SK-N-SH (cell line): ENCODE results near the gene CRLF1. TPM values are rescaled to one million over a fixed set of nuclear protein-coding genes. Genes with fewer than 3 reads are reported as not detected.

Experiments
- CTCF ChIA-PET: fragments of 300-600, 350-600 bp; formaldehyde crosslinking; extraction: SDS; loops from one replicate; lab custom pipeline; 2021; lab: Yijun Ruan, JAX
- POLR2A ChIA-PET: fragments of 350-600 bp; sonication (Branson Sonifier 250); formaldehyde crosslinking; extraction: SDS; loops from one replicate; lab custom pipeline; 2020; ENCODE audit warnings: antibody characterized with exemption, inconsistent platforms; lab: Yijun Ruan, JAX
- DNase-seq: peaks from one replicate; pipeline ENCODE4 v3.0.0; 2012
- H2AFZ ChIP-seq: fragments of 200-600 bp; sonication (generic); 2 replicates; pipeline ENCODE4 v1.8.1; 2016; ENCODE audit warnings: antibody characterized with exemption, mild to moderate bottlenecking, low read depth
- H3F3A ChIP-seq: fragments of 200-600 bp; sonication (generic); replicated peaks from 2 replicates; pipeline ENCODE3; 2016; ENCODE audit warnings: antibody characterized with exemption, mild to moderate bottlenecking; ENCODE audit not compliant: insufficient read depth
- H3K27ac ChIP-seq, 2 experiments: fragments of 200-500 bp in 1 of 2; fragments of 200-600 bp in 1 of 2; sonication (Bioruptor generic) in 1 of 2; sonication (generic), shearing (Covaris generic) in 1 of 2; 2 replicates each; pipeline versions ENCODE4 v1.5.1 to v1.6.1; 2014 to 2016; ENCODE audit warnings: low read depth in 2 of 2, inconsistent platforms in 1 of 2, low read length in 1 of 2, mild to moderate bottlenecking in 1 of 2, mixed read lengths in 1 of 2
- H3K27me3 ChIP-seq: fragments of 200-600 bp; sonication (generic), shearing (Covaris generic); 2 replicates; pipeline ENCODE4 v1.6.1; 2016; ENCODE audit warnings: mixed run types; ENCODE audit not compliant: insufficient read depth
- H3K36me3 ChIP-seq, 2 experiments: fragments of 200-500 bp in 1 of 2; fragments of 200-600 bp in 1 of 2; sonication (Bioruptor generic) in 1 of 2; sonication (generic) in 1 of 2; replicated peaks in 1 of 2; 2 replicates each; pipeline versions ENCODE3 to v1.5.1; 2014 to 2016; ENCODE audit warnings: low read length in 1 of 2, mild to moderate bottlenecking in 1 of 2; ENCODE audit not compliant: insufficient read depth in 2 of 2, control insufficient read depth in 1 of 2
- H3K4me1 ChIP-seq, 2 experiments: fragments of 200-500 bp in 1 of 2; fragments of 200-600 bp in 1 of 2; sonication (Bioruptor generic) in 1 of 2; sonication (generic), shearing (Covaris generic) in 1 of 2; 2 replicates each; pipeline versions ENCODE4 v1.5.1 to v1.6.1; 2014 to 2016; ENCODE audit warnings: low read depth in 1 of 2, low read length in 1 of 2, mixed run types in 1 of 2; ENCODE audit not compliant: insufficient read depth in 2 of 2, control insufficient read depth in 1 of 2
- H3K4me2 ChIP-seq: fragments of 200-600 bp; sonication (generic), shearing (Covaris generic); 2 replicates; pipeline ENCODE4 v1.6.1; 2017; ENCODE audit warnings: mixed run types
- H3K4me3 ChIP-seq, 2 experiments: fragments of 200-500 bp in 1 of 2; fragments of 200-600 bp in 1 of 2; sonication (Bioruptor generic) in 1 of 2; sonication (generic), shearing (Covaris generic) in 1 of 2; 2 replicates each; pipeline versions ENCODE4 v1.5.1 to v1.8.1; 2014 to 2016; ENCODE audit warnings: low read depth in 2 of 2, inconsistent platforms in 1 of 2, low read length in 1 of 2, mild to moderate bottlenecking in 1 of 2, mixed read lengths in 1 of 2, moderate library complexity in 1 of 2
- H3K79me2 ChIP-seq: fragments of 200-600 bp; sonication (generic); 2 replicates; pipeline ENCODE4 v1.8.1; 2017; ENCODE audit warnings: mild to moderate bottlenecking; ENCODE audit not compliant: insufficient read depth
- H3K9ac ChIP-seq: fragments of 200-600 bp; sonication (generic); 2 replicates; pipeline ENCODE4 v1.6.1; 2017; ENCODE audit warnings: mixed run types
- H3K9me2 ChIP-seq: fragments of 200-600 bp; sonication (generic); 2 replicates; pipeline ENCODE4 v1.6.1; 2017; ENCODE audit warnings: mixed run types
- H3K9me3 ChIP-seq: fragments of 200-600 bp; sonication (generic); 2 replicates; pipeline ENCODE4 v1.6.1; 2017; ENCODE audit warnings: mixed run types, mild to moderate bottlenecking, moderate library complexity
- H4K20me1 ChIP-seq: fragments of 200-600 bp; sonication (generic); 2 replicates; pipeline ENCODE4 v1.6.1; 2017; ENCODE audit warnings: mild to moderate bottlenecking, mixed run types; ENCODE audit not compliant: insufficient read depth
- ELF1 ChIP-seq: IDR thresholded peaks from 2 replicates; pipeline ENCODE4 v1.4.0; 2012
- EP300 ChIP-seq, 2 experiments: IDR thresholded peaks; 2 replicates each; pipeline versions ENCODE4 v1.4.0 to v1.6.1; 2012; ENCODE audit warnings: borderline replicate concordance in 1 of 2, low read depth in 1 of 2, low read length in 1 of 2
- FOXJ3 ChIP-seq: sonication (generic); formaldehyde crosslinking; IDR thresholded peaks from 2 replicates; pipeline ENCODE4 v1.5.1; 2020; ENCODE audit warnings: mild to moderate bottlenecking, missing genetic modification reagents
- FOXM1 ChIP-seq: IDR thresholded peaks from 2 replicates; pipeline ENCODE4 v1.4.0; 2012; ENCODE audit warnings: low read depth, mild to moderate bottlenecking
- GATA2 ChIP-seq: sonication (generic); formaldehyde crosslinking; IDR thresholded peaks from 2 replicates; pipeline ENCODE4 v1.5.0; 2020; ENCODE audit warnings: mild to moderate bottlenecking, missing genetic modification reagents
- IRF3 ChIP-seq: fragments of 150-350 bp; IDR thresholded peaks from 2 replicates; pipeline ENCODE4 v1.6.1; 2016; ENCODE audit warnings: mild to moderate bottlenecking, low read depth, low read length
- NFIC ChIP-seq: IDR thresholded peaks from 2 replicates; pipeline ENCODE4 v1.4.0; 2012; ENCODE audit warnings: borderline replicate concordance
- PBX3 ChIP-seq: IDR thresholded peaks from 2 replicates; pipeline ENCODE4; 2012
- RAD21 ChIP-seq: IDR thresholded peaks from 2 replicates; pipeline ENCODE4 v1.6.1; 2012; ENCODE audit warnings: mild to moderate bottlenecking, low read length
- RCOR1 ChIP-seq: fragments of 150-350 bp; IDR thresholded peaks from 2 replicates; pipeline ENCODE4 v1.6.1; 2017; ENCODE audit warnings: antibody characterized with exemption, low read length
- REST ChIP-seq: IDR thresholded peaks from 2 replicates; pipeline ENCODE4 v1.6.1; 2012; ENCODE audit warnings: mild to moderate bottlenecking, low read depth, low read length, moderate library complexity
- RXRA ChIP-seq: IDR thresholded peaks from 2 replicates; pipeline ENCODE4 v1.4.0; 2012; ENCODE audit warnings: low read depth, mild to moderate bottlenecking, borderline replicate concordance
- SIN3A ChIP-seq: IDR thresholded peaks from 2 replicates; pipeline ENCODE4 v1.6.1; 2012; ENCODE audit warnings: low read depth, mild to moderate bottlenecking, low read length, moderate library complexity, borderline replicate concordance
- TCF12 ChIP-seq: IDR thresholded peaks from 2 replicates; pipeline ENCODE4 v1.4.0; 2012
- USF1 ChIP-seq: IDR thresholded peaks from 2 replicates; pipeline ENCODE4 v1.4.0; 2012; ENCODE audit warnings: low read depth, borderline replicate concordance
- ZBTB33 ChIP-seq: IDR thresholded peaks from 2 replicates; pipeline ENCODE4 v1.4.0; 2012; ENCODE audit warnings: low read depth, borderline replicate concordance
- WGBS: methylation state at CpG from one replicate; pipeline ENCODE4 v1.1.6; 2017; ENCODE audit warnings: low lambda C conversion rate; 5-methylcytosine and 5-hydroxymethylcytosine counted together
- polyA plus RNA-seq, 3 experiments: library from polyadenylated mRNA; depleted of rRNA; stranded (reverse); fragments of >200 nt; gene quantifications; 2 replicates each; pipeline ENCODE4 v1.2.3, GENCODE V29; 2012

Gene CRLF1
- polyA plus RNA-seq, 1 of the 3 experiments (the other 2 are of a cell fraction): 0.71 TPM

- no peak for DNase-seq
- Histone ChIP-seq H3K27ac (no peak overlapping the region), H3K9ac (no peak overlapping the region), H3F3A (peaks cover 43% of the 10 kb centered on the region), H3K4me1 (peaks cover 10 to 16% of the 10 kb centered on the region in 2 experiments; a peak in 3 of 4 replicates), H2AFZ (no peak overlapping the region), H3K4me3 (no peak overlapping the region)
- CTCF ChIA-PET: interaction anchor here (1.4 kb wide), 1 partner anchor 105 kb away, joined by 4 read pairs; no protein-coding TSS in a partner anchor
- TF ChIP-seq PBX3: no peak
- no peak for TF ChIP-seq RCOR1
- no peak for TF ChIP-seq RAD21
- TF ChIP-seq SIN3A: no peak
- TF ChIP-seq USF1: no peak
- no peak for TF ChIP-seq NFIC
- no peak for TF ChIP-seq IRF3
- no peak for TF ChIP-seq REST
- no peak for TF ChIP-seq RXRA
- TF ChIP-seq FOXM1: no peak
- no peak for TF ChIP-seq ELF1
- no peak for TF ChIP-seq TCF12
- no peak for TF ChIP-seq EP300 (IDR thresholded peaks at IDR 0.05; ENCODE audit: borderline replicate concordance in 1 of 2, low read depth in 1 of 2, low read length in 1 of 2)
- TF ChIP-seq GATA2 (CRISPR knock-in tag): no peak
- no peak for TF ChIP-seq ZBTB33
- no peak for TF ChIP-seq FOXJ3 (CRISPR knock-in tag)
- TF ChIP-seq, all 33 proteins: peak for 0
- Histone ChIP-seq H3K9me3 (no peaks in the 10 kb centered on the region), H3K4me2 (no peak overlapping the region), H3K79me2 (peaks cover 30% of the 10 kb centered on the region), H4K20me1 (peaks cover 33% of the 10 kb centered on the region), H3K9me2 (no peaks in the 10 kb centered on the region), H3K36me3 (peaks cover 34 to 38% of the 10 kb centered on the region in 2 experiments), H3K27me3 (no peaks in the 10 kb centered on the region)
- WGBS: 97% methylated on average over 11 of the region's 18 CpGs
- POLR2A ChIA-PET: no interaction called here
These were observed 31.8 kb downstream of the CRLF1 start for GRCh38 chr19:18574691-18575291.
